ENCODE data around the gene MIR17HG.
"Not testable (repeated sequence)": the region's sequence is repeated elsewhere in the genome, so short reads cannot be mapped to it uniquely, and the experiment has no call there.

MIR17HG gene

GRCh38 chr13:91313581-91313980 is 33.9 kb upstream of the MIR17HG start:
- DNase-seq (ENCODE audit: low read depth), result no peak
- no peak overlapping the region for H3K4me3 ChIP-seq (ENCODE audit: low read depth, low read length)
- TF ChIP-seq POLR2A (IDR thresholded peaks at IDR 0.05; ENCODE audit: extremely low read depth, insufficient read length), result no peak
- TF ChIP-seq MYC (IDR thresholded peaks at IDR 0.05; ENCODE audit: low read depth, low read length), result no peak
- TF ChIP-seq, protein P1, sequence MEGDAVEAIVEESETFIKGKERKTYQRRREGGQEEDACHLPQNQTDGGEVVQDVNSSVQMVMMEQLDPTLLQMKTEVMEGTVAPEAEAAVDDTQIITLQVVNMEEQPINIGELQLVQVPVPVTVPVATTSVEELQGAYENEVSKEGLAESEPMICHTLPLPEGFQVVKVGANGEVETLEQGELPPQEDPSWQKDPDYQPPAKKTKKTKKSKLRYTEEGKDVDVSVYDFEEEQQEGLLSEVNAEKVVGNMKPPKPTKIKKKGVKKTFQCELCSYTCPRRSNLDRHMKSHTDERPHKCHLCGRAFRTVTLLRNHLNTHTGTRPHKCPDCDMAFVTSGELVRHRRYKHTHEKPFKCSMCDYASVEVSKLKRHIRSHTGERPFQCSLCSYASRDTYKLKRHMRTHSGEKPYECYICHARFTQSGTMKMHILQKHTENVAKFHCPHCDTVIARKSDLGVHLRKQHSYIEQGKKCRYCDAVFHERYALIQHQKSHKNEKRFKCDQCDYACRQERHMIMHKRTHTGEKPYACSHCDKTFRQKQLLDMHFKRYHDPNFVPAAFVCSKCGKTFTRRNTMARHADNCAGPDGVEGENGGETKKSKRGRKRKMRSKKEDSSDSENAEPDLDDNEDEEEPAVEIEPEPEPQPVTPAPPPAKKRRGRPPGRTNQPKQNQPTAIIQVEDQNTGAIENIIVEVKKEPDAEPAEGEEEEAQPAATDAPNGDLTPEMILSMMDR (IDR thresholded peaks at IDR 0.05; ENCODE audit: low read depth, low read length), result no peak
- TF ChIP-seq, protein P2, sequence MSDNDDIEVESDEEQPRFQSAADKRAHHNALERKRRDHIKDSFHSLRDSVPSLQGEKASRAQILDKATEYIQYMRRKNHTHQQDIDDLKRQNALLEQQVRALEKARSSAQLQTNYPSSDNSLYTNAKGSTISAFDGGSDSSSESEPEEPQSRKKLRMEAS (IDR thresholded peaks at IDR 0.05; ENCODE audit: low read depth, low read length), result no peak

DNA sequence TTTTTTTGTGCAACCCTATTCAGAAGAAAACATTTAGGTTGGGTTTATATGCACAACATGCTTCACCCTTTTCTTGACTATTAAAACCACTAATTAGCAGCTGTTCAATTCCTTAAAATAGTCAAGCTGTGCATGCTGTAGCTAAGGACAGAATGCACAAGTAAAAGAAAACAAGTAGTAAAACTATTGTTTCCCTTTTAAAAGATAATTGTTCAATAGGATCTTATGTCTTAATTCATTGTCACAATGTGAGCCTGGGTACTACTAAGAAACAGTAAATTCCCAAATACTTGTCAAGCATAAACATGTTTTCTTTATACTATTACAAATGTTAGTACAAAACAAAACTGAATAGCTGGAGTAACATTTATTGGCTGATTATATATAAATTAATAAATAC is 32.6 kb upstream of the MIR17HG start:
- TF ChIP-seq POLR2A (IDR thresholded peaks at IDR 0.05; ENCODE audit: extremely low read depth, insufficient read length) (no peak), MYC (IDR thresholded peaks at IDR 0.05; ENCODE audit: low read depth, low read length) (no peak)
- TF ChIP-seq, protein P2 (IDR thresholded peaks at IDR 0.05; ENCODE audit: low read depth, low read length), result no peak
- TF ChIP-seq, protein P1 (IDR thresholded peaks at IDR 0.05; ENCODE audit: low read depth, low read length), result no peak
- no peak for DNase-seq (ENCODE audit: low read depth)
- H3K4me3 ChIP-seq (ENCODE audit: low read depth, low read length), result no peak overlapping the region

DNA sequence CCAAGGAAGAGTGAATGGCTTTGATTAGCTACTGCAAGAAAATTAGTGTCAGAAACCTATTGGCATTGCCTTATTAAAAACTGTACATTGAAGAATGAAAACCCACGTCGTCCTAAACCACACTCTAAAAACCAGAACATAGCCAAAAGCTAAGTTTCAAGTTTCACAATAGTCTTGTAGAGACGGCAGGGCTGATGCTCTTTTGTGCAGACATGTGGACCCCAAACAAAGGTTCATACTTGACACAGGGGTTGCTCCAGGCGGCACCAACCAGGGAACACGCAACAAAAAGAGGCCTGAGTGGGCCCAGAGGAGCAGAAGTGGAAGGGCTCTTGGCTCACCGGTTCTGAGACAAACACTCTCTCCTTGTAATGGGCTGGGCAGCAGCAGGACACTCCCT is 28.6 kb upstream of the MIR17HG start:
- DNase-seq (ENCODE audit: low read depth), result no peak
- TF ChIP-seq, protein P1 (IDR thresholded peaks at IDR 0.05; ENCODE audit: low read depth, low read length), result no peak
- TF ChIP-seq MYC (IDR thresholded peaks at IDR 0.05; ENCODE audit: low read depth, low read length) (no peak), POLR2A (IDR thresholded peaks at IDR 0.05; ENCODE audit: extremely low read depth, insufficient read length) (no peak)
- TF ChIP-seq, protein P2 (IDR thresholded peaks at IDR 0.05; ENCODE audit: low read depth, low read length), result no peak
- H3K4me3 ChIP-seq (ENCODE audit: low read depth, low read length), result no peak overlapping the region

DNA sequence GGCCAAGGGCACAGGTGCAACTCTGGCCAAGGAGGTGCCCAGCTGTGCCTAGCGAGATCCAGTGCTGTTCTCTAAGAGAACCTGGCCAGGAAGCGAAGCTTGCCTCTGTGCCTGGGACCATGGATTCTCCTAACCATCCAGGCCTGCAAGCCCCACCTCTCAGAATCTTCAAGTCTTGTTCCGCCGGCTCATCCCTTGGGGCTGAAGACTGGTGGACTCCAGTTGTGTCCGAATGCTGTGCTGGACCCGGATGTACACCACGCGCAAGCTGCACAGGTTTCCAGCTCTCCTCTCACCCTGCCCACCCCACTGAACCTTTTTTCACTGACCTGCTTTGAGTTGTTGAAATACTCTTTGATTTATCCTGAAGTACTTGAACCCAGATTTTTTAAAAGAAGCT is 27.5 kb upstream of the MIR17HG start:
- H3K4me3 ChIP-seq (ENCODE audit: low read depth, low read length), result no peak overlapping the region

DNA sequence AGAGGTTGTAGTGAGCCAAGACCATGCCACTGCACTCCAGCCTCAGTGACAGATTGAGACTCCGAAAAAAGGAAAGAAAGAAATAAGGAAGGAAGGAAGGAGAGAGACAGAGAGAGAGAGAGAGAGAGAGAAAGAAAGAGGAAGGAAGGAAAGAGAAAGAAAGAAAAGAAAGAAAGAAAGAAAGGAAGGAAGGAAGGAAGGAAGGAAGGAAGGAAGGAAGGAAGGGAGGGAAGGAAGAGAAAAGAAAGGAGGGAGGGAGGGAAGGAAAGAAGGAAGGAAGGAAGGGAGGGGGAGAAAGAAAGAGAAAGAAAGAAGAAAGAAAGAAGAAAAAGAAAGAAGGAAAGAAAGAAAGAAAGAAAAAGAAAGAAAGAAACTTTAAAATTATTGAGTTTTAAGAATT is 26.5 kb upstream of the MIR17HG start:
- not testable (repeated sequence) for H3K4me3 ChIP-seq (ENCODE audit: low read depth, low read length); DNase-seq (ENCODE audit: low read depth)

More for the DNA sequence above, 27.5 kb upstream of the MIR17HG start:
- no peak for TF ChIP-seq POLR2A (IDR thresholded peaks at IDR 0.05; ENCODE audit: extremely low read depth, insufficient read length)
- no peak for TF ChIP-seq MYC (IDR thresholded peaks at IDR 0.05; ENCODE audit: low read depth, low read length)
- TF ChIP-seq, protein P2 (IDR thresholded peaks at IDR 0.05; ENCODE audit: low read depth, low read length), result no peak
- TF ChIP-seq, protein P1 (IDR thresholded peaks at IDR 0.05; ENCODE audit: low read depth, low read length), result no peak
- no peak for DNase-seq (ENCODE audit: low read depth)

DNA sequence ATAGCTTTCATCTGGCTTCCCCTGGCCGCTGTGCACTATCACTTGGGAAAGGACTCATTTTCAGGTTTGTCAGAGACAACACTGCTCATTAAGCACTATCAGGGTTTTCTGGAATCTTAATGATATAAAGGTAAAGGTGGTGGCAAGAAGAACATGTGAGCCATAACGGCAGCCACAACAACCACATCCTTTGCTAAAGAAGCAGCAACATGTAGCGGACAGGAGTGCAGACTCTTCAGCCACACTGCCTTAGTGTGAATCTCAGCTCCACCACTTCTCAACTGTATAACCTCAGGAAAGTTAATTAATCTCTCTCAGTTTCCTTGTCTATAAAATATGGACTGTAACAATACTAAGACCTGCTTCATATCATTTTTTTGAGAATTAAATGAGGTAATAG is 24.1 kb upstream of the MIR17HG start:
- TF ChIP-seq POLR2A (IDR thresholded peaks at IDR 0.05; ENCODE audit: extremely low read depth, insufficient read length), result no peak
- TF ChIP-seq MYC (IDR thresholded peaks at IDR 0.05; ENCODE audit: low read depth, low read length), result no peak
- TF ChIP-seq, protein P1 (IDR thresholded peaks at IDR 0.05; ENCODE audit: low read depth, low read length), result no peak
- TF ChIP-seq, protein P2 (IDR thresholded peaks at IDR 0.05; ENCODE audit: low read depth, low read length), result no peak
- no peak overlapping the region for H3K4me3 ChIP-seq (ENCODE audit: low read depth, low read length)
- no peak for DNase-seq (ENCODE audit: low read depth)
